Dermis blood vessel endothelial cell (primary cell): ENCODE measurements around the gene PCDH1. TPM values are rescaled to one million over a fixed set of nuclear protein-coding genes. Genes with fewer than 3 reads are reported as not detected.
A peak's percentile ranks its signal among the peaks of the same experiment; 100 is the strongest.
"Not testable (repeated sequence)": the region's sequence is repeated elsewhere in the genome, so short reads cannot be mapped to it uniquely, and the experiment has no call there.

Source experiments
- DNase-seq: peaks from one replicate; pipeline ENCODE4 v3.0.0; 2010
- total RNA-seq: library from RNA; depleted of rRNA; stranded (reverse); fragments of >200 nt; gene quantifications from 2 replicates; pipeline ENCODE4 v1.2.3, GENCODE V29; 2014

The PCDH1 gene
- 94.4 and 162 TPM in 2 replicates for total RNA-seq

- peak; percentile 67 for DNase-seq
Measured at GRCh38 chr5:141878186-141878710, at the start of gene PCDH1. PCDH1 (minus strand) TSS chr5:141878410; CDS start chr5:141878262, 148 bp downstream.

DNA sequence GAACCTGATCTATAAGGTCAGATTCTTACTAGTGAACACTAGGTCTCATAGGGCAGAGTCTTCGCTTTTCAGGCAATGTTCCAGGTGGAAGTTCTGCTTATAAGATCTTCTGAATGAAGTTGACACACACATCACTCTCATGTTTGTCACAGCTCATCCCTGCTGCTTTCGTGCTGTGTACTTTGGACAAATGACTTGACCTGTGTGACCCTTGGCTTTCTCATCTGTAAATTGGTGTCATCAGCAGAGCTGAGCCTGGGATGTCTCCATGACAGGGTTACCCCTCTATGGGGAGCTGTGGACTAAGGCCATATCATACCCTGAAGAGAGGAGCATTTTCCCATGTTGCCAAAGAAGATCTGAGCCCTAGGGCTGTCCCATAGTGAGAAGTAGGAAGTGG is 48.2 kb upstream of the PCDH1 start:
- DNase-seq: no peak

DNA sequence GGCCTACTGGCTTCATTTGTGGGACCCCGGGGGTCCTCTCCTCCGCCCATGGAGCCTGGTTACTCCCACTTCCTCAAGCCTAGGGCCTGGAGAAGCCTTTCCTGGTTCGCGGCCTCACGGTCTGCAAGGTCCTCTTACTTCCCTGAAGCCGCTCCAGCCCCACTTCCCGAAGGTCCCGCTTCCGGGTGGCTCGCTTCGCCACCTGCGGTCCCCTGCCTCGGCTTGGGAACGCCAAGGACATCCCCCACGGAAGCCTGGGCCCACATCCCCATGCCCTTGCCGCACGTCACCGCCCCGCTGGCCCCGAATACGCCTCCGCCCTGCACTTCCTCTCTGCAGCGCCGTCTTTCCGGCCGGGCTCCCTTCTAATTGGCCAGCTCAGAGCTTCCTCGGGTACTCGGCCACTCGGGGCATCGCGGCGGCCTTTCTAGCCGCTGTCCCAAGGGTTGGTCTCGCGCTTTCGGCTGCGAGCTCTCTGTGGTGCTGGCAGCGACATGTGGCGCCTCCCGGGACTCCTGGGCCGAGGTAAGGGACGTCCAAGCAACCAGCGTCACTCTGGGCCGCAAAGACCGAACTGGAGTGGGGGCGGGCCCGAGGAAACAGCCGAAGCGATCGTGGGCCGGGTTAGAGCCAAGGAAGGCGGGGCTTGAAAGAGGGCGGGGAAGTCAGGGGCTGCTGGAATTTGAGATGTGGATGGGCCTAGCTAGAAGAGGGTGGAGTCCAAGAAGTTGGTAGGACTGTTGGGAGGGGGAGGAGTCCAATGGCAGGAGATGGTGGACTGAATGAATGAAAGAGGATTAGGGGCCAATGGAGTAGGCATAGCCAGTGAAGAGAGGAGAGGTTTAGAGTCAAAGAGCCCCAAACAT is 45.5 kb upstream of the PCDH1 start, which contains the start of gene DELE1:
Gene DELE1, plus strand, starts transcription at position 424 of the 866 bp plus-strand sequence. Its CDS starts 71 bp downstream, at position 495.
- DNase-seq: peak; percentile 95

DNA sequence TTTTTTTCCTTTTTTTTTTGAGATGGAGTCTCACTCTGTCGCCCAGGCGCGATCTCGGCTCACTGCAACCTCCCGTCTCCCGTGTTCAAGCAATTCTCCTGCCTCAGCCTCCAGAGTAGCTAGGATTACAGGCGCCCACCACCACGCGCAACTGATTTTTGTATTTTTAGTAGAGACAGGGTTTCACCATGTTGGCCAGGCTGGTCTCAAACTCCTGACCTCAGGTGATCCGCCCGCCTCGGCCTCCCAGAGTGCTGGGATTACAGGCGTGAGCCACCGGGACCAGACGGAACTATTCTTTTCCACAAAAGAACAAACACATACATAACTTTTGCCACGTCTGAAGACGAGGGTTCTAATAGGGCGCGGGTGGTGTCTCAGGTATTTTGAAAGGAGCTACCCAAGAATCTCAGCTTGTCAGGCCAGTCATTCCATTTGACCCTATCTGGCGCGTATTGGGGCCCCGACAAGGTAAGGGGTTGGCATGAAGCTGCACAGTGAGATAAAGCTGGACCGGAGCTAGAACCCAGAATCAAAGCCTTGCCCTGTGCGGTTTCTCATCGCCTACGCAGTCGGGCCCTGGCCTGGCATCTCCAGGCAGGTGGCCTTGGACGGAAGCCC is 44.7 kb upstream of the PCDH1 start:
- DNase-seq: not testable (repeated sequence)

GRCh38 chr5:141920771-141921170 is 42.6 kb upstream of the PCDH1 start:
- no peak for DNase-seq

DNA sequence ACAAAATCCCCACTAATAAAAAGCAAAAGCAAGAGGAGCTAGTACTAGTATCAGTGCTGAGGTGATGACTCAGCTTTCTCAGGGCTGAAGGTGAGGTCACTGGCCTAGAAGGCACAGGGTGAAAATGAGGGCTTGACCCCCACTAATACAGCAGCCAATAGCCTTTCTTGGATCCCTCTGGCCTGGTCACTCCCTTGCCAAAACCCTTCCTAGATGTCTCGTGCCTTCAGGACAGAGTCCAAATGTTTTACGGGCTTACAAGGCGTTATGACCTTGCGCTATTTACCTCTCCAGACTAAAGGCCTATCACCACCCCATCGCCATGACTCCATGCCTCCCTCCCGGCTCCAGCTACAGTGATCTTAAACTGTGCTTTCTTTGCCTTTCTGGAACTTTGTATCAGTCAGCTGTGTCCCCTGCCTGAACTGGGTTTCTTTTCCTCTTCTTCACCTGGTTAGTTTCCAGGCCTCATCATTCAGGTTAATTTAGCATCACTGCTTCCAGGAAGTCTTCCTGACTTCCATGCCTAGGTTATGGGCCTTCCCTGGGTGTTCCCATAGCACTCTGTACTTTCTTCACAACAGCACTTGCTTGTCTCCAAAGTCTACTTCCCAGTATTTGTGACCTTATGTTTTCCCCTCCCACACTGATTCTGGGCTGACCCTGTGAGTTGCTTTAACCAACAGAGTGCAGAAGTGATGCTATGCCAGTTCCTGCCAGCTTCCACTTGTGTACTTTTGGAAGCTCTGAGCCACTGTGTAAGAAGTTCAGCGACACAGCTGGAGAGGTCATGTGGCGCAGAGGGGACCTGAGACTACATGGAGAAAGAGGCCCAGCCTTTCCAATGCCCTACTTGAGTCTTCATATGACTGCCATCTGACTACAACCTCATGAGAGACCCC is 41.3 kb upstream of the PCDH1 start:
- DNase-seq: no peak

- DNase-seq: no peak
Measured at GRCh38 chr5:141917760-141918159, 39.5 kb upstream of the PCDH1 start.

- no peak for DNase-seq
Measured at GRCh38 chr5:141916522-141916921, 38.3 kb upstream of the PCDH1 start.

GRCh38 chr5:141915881-141916336 is 37.7 kb upstream of the PCDH1 start:
- no peak for DNase-seq

DNA sequence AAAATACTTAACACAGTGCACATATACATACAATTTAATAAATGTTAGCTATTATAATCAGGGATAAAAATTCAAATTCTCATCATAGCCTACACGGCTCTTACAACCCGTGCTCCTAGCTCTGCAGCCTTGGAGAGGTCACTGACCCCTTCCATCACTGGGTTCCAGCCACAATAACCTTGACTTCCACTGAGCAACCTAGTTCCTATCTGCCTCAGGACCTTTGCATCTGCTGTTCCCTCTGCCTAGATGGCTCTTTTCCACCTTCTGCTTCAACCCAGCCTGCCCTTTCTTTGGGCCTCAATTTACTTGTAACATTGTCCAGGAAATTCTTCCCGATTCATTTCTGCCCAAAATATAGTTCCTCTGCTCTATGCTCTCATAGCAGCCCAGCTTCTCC is 36.6 kb upstream of the PCDH1 start:
- DNase-seq: no peak

DNA sequence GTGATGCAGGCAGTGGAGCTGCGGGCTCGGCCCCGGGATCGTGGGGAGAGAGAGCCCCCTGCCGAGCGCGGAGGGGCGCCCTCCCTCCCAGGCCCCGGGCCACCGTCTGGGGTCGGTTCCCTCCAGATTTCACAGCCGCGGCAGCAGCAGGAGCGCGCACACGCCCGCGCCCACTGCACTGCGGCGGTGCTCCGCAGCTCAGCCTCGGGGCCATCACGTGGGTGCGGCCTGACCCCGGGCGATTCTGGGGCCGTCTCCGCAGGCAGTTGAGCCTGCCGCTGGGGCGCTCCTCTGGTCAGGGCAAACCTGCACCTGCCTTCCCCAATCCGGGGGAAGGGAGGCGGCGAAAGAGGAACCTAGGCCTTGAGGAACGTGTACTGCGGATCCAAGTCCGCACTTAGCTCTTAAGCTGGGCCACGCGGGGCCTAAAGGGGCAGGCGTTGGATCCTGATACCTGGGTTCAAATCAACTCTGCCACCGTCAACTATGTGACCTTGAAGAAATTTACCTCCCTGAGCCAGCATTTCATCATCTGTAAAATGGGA is 36.1 kb upstream of the PCDH1 start:
- DNase-seq: peak; percentile 28

DNA sequence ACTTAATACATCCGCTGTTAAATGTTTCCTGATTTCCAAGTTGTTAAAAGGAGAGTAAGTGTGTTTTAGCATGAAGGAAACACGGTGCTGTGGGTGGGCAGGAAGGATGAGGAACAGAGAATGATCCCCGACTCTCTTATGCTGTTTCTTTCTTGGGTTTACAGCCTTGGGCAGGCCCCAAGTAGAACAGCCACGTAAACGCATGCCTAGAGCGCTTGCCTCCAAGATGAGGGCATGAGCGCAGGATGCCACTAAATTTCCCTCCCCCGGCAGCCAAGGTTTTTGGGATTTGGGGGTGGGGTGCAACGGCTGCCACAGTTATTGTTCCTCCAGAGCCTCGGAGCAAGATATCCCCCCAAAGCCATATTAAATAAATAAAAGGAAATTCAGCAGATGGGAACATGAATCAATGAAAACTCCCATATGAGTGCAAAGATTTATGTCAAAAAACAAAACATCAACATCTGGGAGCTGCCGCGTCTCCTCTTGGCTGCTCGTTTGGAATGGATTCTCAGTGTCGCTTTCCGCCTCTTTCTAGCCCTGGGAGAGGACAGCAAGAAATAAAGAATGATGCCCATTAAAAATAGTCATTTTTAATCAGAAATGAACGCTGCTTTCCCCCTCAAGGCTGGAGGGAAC is 35.5 kb upstream of the PCDH1 start:
- no peak for DNase-seq

DNA sequence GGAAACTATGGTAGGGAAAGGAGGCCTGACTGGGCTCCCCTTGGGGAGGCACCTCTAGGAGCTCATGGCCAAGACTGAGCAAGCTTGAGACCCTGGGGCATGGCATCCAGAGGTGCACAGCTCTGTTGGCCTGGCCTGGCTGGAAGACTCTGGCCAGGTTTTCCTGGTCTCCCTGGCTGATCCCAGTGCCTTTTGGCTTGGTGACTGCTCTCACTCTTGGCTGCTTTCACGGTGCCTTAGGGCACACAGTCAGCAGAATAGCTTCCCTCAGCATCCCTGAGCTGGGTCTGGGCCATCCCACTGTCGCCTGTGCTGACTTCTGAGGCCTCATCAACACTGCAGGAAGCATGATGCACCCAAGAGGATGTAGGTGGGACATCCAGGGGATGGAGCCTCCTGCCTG is 32.1 kb upstream of the PCDH1 start:
- DNase-seq: no peak

- no peak for DNase-seq
Measured at GRCh38 chr5:141909212-141909611, 31.0 kb upstream of the PCDH1 start.

GRCh38 chr5:141908796-141909195 is 30.6 kb upstream of the PCDH1 start:
- DNase-seq: no peak

GRCh38 chr5:141906972-141907371 is 28.8 kb upstream of the PCDH1 start:
- no peak for DNase-seq

GRCh38 chr5:141906517-141906916 is 28.3 kb upstream of the PCDH1 start:
- no peak for DNase-seq

GRCh38 chr5:141904551-141904950 is 26.3 kb upstream of the PCDH1 start:
- no peak for DNase-seq

DNA sequence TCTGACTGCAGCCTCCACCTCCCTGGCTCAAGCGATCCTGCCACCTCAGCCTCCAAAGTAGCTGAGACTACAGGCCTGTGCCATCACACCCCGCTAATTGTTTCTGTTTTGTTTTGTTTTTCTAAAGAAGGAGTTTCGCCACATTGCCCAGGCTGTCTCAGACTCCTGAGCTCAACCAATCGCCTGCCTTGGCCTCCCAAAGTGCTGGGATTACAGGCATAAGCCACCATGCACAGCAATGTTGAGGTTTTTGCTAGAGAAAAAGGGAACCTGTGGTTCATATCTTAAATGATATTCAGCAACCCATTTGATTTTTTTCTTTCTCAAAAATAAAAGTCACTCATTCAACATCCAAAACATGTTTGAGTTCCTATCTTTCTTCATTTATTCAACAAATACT is 25.1 kb upstream of the PCDH1 start:
- no peak for DNase-seq

- DNase-seq: no peak
Measured at GRCh38 chr5:141902015-141902814, 24.0 kb upstream of the PCDH1 start.
